HG03520 (cell line): ENCODE measurements around the gene TAF4.

Source experiments
- ATAC-seq: cut with Tn5 transposase; IDR thresholded peaks from one replicate; pipeline ENCODE4 v1.9.1; 2021; ENCODE audit warnings: mild to moderate bottlenecking, moderate library complexity; ENCODE audit not compliant: unreplicated experiment

Gene TAF4

GRCh38 chr20:62046431-62046830, 19.2 kb downstream of the TAF4 start:
- ATAC-seq, result no peak

GRCh38 chr20:62045529-62046285, 20.0 kb downstream of the TAF4 start:
- no peak for ATAC-seq

- no peak for ATAC-seq
These were observed 20.6 kb downstream of the TAF4 start for GRCh38 chr20:62045118-62045517.

GRCh38 chr20:62044631-62045030, 21.1 kb downstream of the TAF4 start:
- no peak for ATAC-seq

- ATAC-seq, result no peak
These were observed 22.4 kb downstream of the TAF4 start for GRCh38 chr20:62043131-62043914.

GRCh38 chr20:62042025-62042820, 23.5 kb downstream of the TAF4 start:
- no peak for ATAC-seq

- ATAC-seq, result no peak
These were observed 24.7 kb downstream of the TAF4 start for GRCh38 chr20:62040933-62041332.

GRCh38 chr20:62040381-62040922, 25.2 kb downstream of the TAF4 start:
- ATAC-seq, result no peak

GRCh38 chr20:62039738-62040137, 25.9 kb downstream of the TAF4 start:
- no peak for ATAC-seq

- ATAC-seq, result no peak
These were observed 32.9 kb downstream of the TAF4 start for GRCh38 chr20:62032609-62033368.

- no peak for ATAC-seq
These were observed 34.1 kb downstream of the TAF4 start for GRCh38 chr20:62031462-62032092.

- ATAC-seq, result peak; percentile 69
These were observed 34.7 kb downstream of the TAF4 start for GRCh38 chr20:62030834-62031434.

- ATAC-seq, result no peak
These were observed 35.3 kb downstream of the TAF4 start for GRCh38 chr20:62030357-62030756.

GRCh38 chr20:62029949-62030348, 35.7 kb downstream of the TAF4 start:
- no peak for ATAC-seq

- no peak for ATAC-seq
These were observed 36.4 kb downstream of the TAF4 start for GRCh38 chr20:62029296-62029695.

- no peak for ATAC-seq
These were observed 37.3 kb downstream of the TAF4 start for GRCh38 chr20:62028384-62028783.

- ATAC-seq, result no peak
These were observed 37.9 kb downstream of the TAF4 start for GRCh38 chr20:62027698-62028321.

GRCh38 chr20:62027116-62027515, 38.6 kb downstream of the TAF4 start:
- ATAC-seq, result no peak

GRCh38 chr20:62026564-62026856, 39.2 kb downstream of the TAF4 start:
- no peak for ATAC-seq
